GM21619 (cell line): ENCODE measurements around the gene TP53.
A peak's percentile ranks its signal among the peaks of the same experiment; 100 is the strongest.

Experiments
- ATAC-seq: cut with Tn5 transposase; IDR thresholded peaks from one replicate; pipeline ENCODE4 v1.9.1; 2021; ENCODE audit not compliant: unreplicated experiment

The TP53 gene

DNA sequence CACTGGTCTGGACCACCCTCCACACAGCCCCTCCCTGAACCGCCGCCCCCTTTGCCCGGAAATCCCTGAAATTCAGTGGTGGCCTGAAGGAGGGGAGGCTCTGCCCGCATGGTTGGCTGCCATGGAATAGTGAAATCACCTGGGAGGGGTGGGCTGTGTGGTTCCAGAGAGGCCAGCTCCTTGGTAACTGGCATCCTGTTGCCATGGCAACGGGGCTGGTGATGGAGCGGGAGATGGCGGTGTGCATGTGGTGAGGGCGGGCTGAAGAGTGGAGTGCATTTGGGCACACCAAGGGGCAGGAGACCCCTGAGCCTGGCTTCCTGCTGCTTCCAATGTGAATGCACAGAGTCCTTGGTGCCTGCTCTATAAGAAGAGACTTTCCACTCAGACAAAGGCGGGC, 20.2 kb upstream of the TP53 start:
- ATAC-seq, result no peak

DNA sequence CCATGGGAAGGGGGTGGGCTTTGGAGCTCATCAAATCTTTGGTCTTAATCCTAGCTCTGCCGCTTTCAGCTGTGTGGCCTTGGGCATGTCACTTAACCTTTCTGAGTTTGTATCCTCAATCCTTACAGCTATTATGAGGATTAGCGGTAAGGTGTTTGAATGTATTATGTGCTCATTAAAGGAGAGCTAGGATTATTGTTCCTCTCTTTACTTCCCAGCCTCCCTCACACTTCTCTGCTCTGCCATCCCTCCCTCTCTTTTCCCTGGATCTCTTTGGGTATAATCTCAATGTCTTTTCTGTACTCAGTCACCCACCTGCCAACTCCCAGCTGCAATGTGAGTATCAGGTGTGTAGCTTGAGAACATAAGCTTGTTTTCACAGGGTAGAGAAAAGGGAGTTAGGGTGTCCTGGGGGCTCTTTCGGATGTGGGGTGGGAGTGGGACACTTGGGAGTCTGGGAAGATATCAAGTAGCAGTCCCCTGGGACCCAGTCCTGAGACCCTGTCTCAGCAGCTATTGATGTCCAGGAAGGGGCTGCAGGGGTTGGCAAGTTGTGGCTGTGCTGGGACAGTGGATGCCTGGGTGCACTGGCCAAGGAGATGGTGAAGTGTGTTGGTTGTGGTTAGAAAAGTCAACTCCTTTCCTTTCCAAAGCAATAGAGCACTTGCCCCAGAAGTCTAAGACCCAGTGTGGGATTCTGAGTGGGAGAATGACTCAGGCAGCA, 19.5 kb upstream of the TP53 start:
- no peak for ATAC-seq

DNA sequence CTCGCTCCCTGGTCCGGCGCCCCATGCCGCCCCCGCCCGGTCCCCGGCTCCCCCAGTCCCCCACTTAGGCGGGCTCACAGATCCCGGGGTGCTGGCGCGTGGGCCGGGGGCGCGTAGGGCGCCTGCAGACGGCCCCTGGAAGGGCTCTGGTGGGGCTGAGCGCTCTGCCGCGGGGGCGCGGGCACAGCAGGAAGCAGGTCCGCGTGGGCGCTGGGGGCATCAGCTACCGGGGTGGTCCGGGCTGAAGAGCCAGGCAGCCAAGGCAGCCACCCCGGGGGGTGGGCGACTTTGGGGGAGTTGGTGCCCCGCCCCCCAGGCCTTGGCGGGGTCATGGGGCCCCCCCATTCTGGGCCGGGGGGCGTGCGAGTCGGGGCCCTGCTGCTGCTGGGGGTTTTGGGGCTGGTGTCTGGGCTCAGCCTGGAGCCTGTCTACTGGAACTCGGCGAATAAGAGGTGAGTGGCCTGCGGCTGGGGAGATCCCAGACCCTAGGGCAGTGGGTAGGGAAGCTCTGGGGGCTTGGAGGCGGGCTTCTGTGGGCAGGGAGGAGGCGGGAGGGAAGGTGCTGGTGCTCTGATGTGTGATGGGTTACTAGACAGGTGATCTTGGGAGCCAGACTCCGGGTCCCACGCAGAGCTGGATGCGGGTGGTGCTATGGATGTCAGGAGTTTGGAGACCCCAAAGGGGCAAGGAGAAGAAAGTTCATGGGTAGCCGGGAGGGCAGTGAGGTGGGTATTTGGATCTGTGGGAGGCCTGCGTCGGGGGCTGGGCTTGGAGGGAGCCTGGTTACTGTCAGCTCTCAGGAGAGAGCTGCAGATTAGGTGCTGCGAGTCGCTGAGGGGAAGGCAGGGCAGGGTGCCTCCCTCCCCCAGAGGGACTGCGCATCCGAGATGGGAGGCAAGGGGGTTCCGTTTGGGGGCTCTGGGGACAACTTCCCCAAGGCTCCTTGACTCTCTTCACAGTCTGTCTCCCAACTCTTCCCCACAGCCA, 18.3 kb upstream of the TP53 start:
- no peak for ATAC-seq

DNA sequence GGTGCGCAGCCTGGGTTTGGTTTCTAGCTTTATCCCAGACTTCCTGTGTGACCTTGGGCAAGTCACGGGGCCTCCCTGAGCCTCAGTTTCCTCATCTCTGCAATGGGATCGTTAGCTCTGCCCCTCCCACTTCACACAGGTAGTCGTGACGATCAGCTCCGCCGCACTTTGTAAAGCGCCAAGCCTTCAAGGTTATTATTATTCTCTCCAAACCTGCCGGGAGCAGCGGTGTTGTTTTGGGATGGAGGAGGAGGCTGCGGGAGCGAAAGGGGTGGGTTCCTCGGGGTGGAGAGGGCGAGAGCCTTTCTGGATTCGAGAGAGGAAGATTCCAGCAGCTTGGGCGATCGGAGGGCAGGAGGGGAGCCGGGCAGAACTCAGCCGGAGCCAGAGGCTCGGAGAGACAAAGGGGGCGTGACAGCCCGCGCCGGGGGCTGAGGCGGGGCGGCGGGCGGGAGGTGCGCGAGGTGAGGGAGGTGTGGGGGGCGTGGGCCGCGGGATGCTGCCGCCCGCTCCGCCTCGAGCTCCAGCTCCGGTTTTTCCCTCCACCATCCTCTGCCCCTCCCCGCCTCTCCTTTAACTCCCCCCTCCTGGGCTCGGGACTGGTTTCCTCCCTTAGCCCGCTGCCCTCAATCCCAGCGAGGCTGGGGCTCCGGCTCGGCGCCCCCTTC, 17.4 kb upstream of the TP53 start, which contains the start of gene EFNB3:
EFNB3 (plus strand) TSS at position 602 of the 668 bp plus-strand sequence. CDS start 397 bp downstream, outside the sequence.
- no peak for ATAC-seq

DNA sequence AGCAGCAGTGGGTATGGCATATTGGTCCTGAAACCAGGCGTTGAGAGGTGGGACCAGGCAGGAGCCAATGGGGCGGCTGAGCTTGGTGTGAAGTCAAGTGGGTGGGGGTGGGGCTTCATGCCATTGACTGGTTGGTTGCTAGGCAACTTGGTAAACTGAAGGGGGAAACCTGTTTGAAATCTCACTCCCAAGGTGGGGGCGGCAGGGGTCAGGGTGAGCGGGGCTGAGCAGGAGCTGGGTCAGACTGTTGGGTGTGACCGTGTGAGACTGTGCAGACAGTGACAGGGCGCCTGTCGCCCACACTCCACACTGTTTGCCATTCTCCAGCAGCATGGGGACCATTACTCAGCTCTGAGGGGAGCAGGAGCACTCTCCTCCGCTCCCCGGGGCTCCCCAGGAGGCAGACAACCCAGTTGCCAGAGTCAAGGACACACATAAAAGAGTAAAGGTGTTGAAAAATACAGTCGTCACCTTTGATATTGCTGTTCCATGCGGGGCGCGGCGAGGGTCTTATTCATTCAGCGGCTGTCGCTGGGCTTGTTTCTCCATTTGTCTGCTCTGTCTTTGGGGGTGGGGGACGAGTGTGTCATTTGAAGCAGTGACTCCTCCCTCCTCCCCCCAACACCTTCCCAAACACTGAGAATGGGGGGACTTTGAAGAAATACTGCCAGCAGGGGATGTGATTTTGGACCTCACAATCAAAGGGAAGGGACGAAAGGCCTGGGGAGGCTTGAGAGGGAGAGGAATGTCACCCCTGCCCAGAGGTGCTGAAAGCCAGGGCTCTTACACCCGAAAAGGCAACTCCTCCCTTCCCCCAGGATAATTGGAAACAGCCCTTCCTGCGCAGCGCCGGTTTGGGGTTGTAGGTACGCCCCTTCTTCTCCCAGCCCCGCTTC, 16.5 kb upstream of the TP53 start:
- ATAC-seq, result no peak

DNA sequence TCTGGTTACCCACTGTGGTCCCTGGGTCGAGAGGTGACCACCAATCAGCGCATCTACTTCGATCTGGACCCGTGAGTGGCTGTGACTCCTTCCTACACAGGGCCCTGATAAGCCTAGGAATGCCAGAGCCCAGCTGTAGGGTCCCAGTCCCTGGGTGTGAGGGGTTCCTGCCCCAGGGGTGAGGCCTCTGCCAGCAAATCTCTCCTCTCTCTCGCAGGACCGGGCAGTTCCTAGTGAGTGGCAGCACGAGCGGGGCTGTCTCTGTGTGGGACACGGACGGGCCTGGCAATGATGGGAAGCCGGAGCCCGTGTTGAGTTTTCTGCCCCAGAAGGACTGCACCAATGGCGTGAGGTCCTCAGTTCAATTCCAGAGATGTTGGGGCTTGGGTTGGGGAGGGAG, 15.5 kb upstream of the TP53 start:
- ATAC-seq, result no peak

DNA sequence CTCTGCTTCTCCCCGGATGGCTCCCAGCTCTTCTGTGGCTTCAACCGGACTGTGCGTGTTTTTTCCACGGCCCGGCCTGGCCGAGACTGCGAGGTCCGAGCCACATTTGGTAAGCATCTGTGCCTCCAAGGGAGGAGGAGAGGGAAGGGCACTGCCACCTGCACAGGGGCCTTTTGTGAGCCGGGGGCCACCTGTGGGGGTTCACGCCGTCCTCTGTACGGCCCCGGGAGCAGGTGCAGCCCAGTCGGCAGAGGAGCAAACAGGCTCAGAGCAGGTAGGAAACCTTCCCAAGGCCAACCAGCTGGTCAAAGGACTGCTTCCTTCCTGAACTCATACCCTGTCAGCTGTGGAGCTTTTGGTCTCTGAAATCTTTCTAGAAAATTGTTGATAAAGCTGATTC, 14.4 kb upstream of the TP53 start:
- ATAC-seq, result no peak

DNA sequence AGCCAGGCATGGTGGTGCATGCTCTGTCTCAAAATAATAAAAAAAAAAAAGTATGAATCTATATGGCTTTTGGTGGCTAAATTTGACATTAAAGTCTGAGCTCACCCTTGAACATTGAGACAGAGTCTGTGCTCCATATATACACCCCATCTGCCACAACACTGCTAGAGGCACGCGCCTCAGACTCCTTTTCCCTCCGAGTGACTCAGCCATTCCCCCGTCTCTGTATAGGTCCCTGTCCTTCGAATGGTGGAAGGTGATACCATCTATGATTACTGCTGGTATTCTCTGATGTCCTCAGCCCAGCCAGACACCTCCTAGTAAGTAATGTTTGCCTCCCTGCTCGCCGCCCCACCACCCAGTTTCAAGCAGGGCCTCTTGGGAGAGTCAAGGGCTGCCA, 13.2 kb upstream of the TP53 start:
- no peak for ATAC-seq

DNA sequence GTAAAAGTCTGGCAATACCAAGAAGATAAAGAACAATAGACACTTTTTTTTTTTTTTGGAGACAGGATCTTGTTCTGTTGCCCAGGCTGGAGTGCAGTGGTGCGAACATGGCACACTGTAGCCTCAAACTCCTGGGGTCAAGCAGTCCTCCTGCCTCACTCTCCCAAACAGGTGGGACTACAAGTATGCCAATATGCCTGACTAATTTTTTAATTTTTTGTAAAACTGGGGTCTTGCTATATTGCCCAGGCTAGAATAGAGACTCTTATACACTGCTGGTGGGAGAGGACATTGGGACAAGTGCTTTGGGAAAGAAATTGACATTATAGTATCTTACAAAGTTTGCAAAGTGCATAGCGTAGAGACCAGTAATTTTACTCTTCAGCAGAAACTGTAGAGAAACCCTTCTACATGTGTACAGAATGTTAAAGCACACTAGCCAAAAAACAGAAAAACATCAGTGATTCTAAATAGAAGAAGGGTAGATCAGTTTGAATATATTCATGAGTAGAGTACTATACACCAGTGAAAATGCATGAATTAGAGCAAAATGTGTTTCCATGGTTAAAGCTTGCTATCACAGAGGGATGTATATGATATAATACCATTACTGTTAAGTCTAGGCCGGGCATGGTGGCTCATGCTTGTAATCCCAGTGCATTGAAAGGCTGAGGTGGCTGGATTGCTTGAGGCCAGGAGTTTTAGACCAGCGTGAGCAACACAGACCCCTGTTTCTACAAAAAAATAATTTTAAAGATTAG, 10.7 kb upstream of the TP53 start:
- ATAC-seq, result no peak

DNA sequence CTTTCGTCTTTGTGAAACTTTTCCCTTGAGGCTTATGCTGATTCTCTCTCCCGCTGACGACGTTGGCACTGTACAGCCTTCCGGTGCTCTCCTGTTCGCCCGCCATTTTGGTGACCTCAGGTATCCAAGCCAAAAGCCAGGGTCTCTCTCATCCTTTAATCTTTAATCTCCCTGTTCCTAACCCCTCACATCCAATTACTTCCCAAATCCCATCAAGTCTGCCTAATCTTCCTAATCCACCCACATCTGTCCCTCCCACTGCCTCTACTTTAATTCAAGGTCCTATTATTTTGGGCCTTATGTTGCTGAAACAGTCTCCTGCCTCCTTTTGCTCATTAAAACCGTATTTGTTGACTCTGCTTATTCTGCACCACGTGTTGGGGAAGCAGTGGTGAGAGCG, 8.3 kb upstream of the TP53 start:
- no peak for ATAC-seq

DNA sequence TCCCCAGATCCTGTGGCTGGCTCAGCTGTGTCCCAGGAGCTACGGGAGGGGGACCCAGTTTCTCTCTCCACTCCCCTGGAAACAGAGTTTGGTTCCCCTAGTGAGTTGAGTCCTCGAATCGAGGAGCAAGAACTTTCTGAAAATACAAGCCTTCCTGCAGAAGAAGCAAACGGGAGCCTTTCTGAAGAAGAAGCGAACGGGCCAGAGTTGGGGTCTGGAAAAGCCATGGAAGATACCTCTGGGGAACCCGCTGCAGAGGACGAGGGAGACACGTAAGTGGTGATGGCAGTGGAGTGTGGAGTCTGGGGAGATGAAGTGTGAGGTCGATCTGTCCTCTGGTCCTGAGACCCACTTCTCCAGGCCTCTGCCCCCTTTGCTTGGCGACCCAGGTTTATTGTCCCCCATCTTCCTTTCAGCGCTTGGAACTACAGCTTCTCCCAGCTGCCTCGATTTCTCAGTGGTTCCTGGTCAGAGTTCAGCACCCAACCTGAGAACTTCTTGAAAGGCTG, 1.6 kb upstream of the TP53 start:
- no peak for ATAC-seq

DNA sequence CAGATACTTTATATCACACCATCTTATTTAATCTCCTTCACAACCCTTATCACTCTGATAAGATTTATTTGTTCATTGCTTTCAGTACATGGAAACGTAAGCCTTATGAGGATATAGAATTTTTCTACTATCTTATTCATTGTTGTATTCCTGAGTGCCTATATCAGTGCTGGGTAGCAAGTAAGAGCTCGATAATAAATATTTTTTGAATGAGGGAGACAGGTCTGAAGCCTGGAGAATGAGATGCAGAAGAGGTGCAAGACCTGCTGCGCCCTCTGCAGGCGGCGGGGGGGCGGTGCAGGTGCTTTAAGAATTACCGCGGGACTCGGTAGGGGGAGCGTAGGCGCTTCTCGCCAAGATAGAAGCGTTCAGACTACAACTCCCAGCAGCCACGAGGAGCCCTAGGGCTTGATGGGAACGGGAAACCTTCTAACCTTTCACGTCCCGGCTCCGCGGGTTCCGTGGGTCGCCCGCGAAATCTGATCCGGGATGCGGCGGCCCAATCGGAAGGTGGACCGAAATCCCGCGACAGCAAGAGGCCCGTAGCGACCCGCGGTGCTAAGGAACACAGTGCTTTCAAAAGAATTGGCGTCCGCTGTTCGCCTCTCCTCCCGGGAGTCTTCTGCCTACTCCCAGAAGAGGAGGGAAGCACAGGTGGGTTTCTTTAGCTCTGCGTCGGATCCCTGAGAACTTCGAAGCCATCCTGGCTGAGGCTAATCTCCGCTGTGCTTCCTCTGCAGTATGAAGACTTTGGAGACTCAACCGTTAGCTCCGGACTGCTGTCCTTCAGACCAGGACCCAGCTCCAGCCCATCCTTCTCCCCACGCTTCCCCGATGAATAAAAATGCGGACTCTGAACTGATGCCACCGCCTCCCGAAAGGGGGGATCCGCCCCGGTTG, 868 bp upstream of the TP53 start, which contains the start of gene WRAP53:
WRAP53 (plus strand) TSS at position 570 of the 900 bp plus-strand sequence; CDS start at position 742, 172 bp downstream.
- peak; percentile 64 for ATAC-seq

DNA sequence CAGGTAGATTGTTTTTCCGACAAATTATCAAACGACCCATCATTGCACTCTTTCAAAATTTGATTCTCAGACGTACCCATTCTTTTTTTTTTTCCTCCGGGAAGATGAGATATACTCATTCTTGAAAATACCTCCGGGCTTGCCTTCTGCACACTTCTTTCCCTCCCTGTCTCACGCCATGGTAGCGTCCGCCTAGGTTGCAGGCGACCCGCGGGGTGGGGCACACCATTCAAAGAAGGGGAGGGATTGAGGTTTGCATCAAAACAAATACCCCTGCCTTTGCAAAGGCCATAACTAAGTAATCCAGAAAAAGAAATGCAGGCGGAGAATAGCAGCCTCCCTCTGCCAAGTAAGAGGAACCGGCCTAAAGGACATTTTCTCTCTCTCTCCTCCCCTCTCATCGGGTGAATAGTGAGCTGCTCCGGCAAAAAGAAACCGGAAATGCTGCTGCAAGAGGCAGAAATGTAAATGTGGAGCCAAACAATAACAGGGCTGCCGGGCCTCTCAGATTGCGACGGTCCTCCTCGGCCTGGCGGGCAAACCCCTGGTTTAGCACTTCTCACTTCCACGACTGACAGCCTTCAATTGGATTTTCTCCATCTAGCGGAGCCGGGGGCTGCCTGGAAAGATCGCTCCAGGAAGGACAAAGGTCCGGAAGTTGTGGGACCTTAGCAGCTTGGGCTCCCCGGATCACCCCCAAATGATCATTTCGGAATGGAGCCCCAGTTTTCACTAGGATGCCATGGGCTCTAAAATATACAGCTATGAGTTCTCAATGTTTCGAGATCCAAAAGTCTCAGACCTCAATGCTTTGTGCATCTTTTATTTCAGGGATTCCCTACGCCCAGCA, 843 bp downstream of the TP53 start:
- ATAC-seq, result peak; percentile 40

DNA sequence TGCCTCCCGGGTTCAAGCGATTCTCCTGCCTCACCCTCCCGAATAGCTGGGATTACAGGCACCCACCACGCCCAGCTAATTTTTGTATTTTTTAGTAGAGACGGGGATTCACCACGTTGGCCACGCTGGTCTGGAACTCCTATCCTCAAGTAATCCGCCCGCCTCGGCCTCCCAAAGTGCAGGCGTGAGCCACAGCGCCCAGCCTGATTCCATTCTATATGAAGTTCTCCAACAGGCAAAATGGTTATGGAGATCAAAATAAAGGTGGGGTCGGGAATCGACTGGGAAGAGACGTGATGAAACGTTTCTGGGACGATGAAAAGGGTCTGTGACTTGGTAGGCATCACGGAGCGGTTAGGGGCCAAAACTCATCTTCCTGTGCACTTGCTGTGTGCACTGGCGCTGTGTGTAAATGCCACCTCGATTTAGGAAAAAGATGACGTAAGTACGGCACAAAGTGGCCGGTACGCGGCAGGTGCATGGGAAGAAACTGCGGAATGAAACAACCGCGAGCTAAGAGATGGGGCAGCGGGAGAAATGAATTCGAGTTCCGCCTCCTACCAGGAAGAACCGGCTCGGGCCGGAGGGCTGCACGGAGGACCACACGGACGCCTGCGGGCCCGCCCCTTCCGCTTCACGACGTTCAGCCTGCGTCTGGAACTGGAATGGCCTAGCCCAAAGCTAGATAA, 1.6 kb downstream of the TP53 start:
- ATAC-seq, result peak; percentile 50

DNA sequence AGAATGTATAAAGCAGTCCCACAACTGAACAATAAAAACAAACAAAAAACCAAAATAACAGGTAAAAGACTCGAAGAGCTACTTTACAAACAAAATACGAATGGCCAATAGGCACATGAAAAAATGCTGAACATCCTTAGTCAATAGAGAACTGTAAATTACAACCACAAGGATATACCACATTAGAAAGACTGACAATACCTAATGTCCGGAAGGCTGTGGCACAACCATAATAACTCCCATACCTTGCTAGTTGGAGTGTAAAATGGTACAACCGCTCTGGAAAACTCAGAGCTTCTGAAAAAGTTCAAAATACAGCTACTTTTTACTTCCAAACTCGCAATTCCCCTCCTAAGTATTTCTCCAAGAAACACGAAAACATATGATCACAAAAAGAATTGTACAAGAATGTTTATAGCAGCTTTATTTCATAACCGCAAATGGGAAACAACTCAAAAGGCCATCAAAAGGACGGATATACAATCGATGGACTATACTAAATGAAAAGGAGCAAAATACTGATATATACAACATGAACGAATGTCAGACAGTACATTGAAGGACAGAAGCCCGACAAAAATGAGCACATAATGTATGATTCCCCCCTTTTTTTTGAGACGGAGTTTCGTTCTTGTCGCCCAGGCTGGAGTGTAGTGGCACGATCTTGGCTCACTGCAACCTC, 2.3 kb downstream of the TP53 start:
- ATAC-seq, result no peak

DNA sequence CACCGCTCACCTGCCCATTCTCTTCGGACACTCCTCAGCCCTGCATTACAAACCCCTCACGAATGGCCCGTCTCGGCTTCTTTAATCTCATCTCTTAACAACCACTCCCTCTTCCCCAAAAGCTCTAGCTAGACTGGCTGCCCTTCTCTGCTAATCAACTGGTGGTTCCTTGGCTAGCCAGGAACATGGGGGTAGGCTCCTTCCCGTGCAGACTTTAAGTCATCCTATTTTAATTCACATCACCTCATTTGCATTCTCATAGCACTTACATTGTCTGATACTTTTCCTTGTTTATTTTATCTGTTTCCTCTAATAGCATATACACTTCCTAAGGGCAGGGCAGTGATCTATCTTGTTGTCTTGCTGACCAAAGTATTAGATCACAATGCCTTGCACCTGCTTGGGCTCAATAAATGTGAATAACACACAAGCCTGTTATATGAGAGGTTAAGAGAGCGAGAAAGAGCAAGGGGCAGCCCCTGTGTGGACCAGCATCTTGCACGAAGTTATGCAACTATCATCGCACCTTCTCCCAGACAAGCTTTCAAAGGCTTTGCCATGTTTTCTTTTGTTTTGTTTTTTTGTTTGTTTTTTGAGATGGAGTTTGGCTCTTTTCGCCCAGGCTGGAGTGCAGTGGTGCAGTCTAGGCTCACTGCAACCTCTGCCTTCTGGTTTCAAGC, 9.8 kb downstream of the TP53 start:
- ATAC-seq, result no peak
